Measurements from ENCODE around the gene WDR18.

Gene WDR18

DNA sequence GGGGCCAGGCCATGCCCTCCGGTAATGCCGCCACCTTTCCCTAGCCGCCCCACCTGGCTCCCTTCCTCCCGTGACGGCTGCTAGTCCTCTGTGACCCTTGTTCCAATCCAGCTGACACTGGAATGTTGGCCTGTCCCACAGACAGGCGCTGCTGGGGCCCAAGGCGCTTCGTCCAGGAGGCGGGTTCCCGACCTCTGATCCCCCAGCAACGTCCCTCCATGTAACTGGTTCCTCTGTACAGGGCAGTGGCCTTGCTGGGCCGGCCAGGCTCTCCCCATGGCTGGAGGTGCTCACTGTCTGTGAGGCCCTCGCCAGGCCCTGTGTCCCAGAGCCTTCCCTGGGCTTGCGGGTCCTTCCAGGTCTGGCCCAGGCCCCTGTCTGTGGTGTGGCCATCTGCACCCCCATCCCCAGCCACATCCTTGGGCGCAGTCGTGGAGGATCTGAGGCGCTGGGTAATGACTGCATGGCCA is 9.3 kb downstream of the WDR18 start:
- no peak for DNase-seq

- DNase-seq: no peak
Observed at GRCh38 chr19:993831-994393, 9.8 kb downstream of the WDR18 start.

GRCh38 chr19:994516-994915 is 10.4 kb downstream of the WDR18 start:
- DNase-seq: no peak

- DNase-seq: peak; percentile 35
Observed at GRCh38 chr19:995051-995827, 11.1 kb downstream of the WDR18 start.

- peak; percentile 71 for DNase-seq
Observed at GRCh38 chr19:996051-996838, 12.1 kb downstream of the WDR18 start.

DNA sequence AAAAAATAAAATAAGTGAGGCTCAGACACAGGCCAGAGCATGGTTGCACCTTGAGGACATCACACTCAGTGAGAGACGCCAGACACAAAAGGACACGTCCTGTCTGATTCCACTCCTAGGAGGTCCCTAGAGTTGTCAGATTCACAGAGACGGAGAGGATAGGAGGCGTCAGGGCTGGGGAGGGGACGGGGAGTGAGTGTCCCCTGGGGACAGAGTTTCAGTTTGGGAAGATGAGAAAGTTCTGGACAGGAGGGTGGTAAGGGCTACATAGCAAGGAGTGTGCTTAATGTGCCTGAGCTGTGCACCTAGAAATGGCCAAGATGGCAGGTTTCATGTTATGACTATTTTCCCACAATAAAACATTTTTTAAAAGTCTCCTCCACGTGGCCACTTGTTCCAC is 13.9 kb downstream of the WDR18 start:
- peak; percentile 9 for DNase-seq

DNA sequence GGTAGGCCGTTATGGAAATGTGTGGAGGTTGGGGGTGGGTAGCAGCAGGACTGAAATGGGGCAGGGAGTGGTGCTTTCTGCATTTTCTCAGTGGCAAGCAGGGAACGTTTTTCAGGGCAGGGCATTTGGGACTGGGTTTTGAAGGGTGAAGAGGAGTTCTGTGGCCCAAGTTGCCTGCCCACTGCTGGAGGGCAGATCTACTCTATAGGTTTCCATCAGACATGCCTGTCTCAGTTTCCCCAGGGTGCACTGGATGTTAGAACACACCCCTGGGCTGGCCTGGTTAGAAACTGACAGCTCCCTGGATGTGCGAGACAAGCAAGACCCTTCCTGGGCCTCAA is 15.2 kb downstream of the WDR18 start:
- DNase-seq: no peak

DNA sequence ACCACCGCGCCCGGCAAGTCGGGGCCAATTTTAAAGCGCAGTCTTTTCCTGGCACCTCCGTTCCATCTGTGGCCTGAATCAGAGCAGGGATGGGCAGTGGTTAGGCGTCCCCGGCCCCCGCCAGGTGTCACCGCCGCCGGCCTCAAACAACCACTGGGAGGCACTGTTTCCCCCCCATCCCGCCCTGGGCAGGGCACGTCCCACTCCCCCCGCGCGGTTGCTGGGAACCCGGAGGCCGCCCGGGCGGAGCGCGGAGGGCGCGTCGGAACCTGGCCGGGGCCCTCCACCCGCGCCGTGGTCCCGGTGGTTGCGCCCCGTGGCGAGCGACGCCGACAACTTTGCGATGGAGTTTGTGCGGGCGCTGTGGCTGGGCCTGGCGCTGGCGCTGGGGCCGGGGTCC is 15.9 kb downstream of the WDR18 start, which contains the start of gene GRIN3B:
GRIN3B (plus strand) TSS at position 325 of the 400 bp plus-strand sequence; CDS start at position 344, 19 bp downstream.
- DNase-seq: peak; percentile 78

DNA sequence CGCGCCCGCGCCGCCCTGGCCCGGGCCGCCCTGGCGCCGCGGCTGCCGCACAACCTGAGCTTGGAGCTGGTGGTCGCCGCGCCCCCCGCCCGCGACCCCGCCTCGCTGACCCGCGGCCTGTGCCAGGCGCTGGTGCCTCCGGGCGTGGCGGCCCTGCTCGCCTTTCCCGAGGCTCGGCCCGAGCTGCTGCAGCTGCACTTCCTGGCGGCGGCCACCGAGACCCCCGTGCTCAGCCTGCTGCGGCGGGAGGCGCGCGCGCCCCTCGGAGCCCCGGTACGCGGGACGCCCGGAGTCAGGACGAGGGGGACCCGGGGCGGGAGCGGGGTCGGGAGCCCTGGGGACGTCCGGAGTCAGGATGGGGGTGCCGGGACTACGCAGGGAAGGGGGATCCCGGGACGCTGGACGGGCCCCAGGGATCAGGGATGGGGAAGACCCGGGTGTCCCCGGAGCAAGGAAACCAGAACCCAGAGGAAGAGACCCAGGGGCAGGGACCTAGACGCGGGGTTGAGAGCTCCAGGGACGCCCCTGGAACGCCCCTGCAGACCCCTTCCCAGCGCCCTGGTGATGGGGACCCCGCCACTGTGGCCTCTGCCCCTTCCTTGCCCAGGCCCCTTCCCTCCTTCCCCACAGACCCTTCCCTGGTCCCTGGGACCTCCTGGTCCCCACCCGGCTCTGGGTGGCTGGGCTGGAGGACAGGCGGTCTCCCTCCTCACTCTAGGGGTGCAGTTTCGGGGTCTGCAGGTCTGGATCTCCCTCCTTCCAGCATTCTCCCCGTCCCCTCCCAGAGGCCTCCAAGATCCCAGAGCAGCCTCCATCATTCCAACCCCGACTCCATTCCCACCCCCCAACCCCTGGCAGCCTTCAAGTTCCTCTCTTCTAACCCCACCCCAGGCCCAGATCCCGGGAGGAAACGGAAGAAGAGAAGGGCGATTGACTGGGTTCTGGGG is 16.7 kb downstream of the WDR18 start:
- DNase-seq: no peak

- peak; percentile 72 for DNase-seq
Observed at GRCh38 chr19:1001538-1002166, 17.5 kb downstream of the WDR18 start.

DNA sequence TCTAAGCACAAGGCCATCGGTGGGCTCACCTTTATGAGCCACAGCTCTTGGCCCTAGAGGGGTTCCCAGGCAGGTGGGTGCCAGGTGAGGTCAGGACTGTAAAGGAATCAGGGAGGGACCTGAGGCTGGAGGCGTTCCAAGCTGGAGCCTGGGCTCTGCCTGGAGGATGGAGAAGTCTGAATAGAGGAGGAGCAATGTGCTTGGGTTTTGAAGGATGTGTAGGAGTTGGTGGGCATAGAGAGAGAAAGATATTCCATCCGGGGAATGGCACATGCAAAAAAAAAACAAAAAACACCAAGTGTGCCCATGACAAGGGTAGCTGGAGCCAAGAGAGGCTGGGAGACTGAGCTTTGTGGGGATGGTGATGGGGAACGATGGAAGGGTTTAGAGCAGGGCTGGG is 18.5 kb downstream of the WDR18 start:
- no peak for DNase-seq

DNA sequence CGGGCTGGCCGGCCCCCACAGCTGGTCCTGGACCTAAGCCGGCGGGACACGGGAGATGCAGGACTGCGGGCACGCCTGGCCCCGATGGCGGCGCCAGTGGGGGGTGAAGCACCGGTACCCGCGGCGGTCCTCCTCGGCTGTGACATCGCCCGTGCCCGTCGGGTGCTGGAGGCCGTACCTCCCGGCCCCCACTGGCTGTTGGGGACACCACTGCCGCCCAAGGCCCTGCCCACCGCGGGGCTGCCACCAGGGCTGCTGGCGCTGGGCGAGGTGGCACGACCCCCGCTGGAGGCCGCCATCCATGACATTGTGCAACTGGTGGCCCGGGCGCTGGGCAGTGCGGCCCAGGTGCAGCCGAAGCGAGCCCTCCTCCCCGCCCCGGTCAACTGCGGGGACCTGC is 19.1 kb downstream of the WDR18 start:
- DNase-seq: no peak

GRCh38 chr19:1004204-1004802 is 20.2 kb downstream of the WDR18 start:
- DNase-seq: no peak

GRCh38 chr19:1004803-1005664 is 20.9 kb downstream of the WDR18 start:
- DNase-seq: peak; percentile 5

DNA sequence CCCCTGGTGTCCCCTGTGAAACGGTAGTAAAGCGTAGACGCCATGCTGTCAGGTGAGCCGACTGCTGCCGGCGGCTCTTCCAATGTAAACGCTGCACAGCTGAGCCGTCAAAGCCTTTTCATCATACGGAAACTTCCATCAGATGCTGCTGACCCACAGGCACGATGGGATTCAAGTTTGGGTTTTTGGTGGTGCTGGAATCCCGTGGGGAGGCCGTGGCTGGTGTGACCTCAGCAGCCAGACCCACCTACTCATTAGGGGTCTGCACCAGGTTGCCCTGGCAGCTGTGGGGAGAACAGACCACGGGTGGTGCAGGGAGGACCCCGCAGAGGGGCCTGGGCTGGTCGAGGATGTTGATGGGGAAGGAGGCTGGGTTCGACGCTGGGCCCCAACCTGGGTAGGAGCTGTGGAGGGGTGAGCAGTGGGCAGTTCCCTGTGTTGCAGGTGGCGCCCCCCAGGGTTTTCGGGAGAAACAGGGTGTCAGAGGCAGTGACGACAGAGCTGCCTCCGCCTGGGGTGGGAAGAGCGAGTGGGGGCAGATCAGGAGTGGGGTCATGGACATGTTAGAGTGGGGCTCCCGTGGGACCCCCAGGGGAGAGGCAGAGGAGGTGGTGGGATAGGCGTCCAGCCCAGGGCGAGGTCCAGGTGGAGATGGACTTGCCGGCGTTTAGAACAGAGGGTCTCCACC is 22.7 kb downstream of the WDR18 start:
- no peak for DNase-seq

DNA sequence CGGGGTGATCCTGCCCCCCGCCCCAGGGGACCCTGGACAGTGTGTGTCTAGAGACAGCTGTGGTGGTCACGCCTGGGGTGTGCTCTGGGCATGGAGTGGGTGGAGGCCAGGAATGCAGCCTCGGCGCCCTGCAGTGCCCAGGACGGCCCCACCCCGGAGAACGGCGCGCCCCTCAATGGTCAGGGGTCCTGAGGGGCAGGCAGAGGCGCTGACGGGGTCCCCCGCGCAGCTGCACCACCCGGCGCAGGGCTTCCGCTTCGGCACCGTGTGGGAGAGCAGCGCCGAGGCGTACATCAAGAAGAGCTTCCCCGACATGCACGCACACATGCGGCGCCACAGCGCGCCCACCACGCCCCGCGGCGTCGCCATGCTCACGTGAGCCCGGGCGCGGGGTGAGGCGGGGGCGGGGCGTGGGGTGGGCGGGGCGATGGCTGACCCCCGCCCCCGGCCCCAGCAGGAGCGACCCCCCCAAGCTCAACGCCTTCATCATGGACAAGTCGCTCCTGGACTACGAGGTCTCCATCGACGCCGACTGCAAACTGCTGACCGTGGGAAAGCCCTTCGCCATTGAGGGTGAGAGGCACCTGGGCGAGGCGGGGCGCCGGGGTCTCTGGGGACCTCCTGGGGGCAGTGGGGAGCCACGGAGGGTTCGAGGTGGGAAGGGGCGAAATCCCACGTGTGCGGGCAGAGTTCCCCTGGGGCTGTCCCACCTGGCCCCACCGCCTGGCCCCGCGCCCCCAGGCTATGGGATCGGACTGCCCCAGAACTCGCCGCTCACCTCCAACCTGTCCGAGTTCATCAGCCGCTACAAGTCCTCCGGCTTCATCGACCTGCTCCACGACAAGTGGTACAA is 23.5 kb downstream of the WDR18 start:
- no peak for DNase-seq

GRCh38 chr19:1008268-1009040 is 24.3 kb downstream of the WDR18 start:
- no peak for DNase-seq
